LNCaP clone FGC (cell line): Measurements from ENCODE around the gene CAMKK1.
A peak's percentile ranks its signal among the peaks of the same experiment; 100 is the strongest.

Experiments
- DNase-seq: peaks from one replicate; pipeline ENCODE4 v3.0.0-alpha.2; 2011; ENCODE audit warnings: low read depth
- H3K4me3 ChIP-seq: 2 replicates; pipeline ENCODE4 v1.5.1; 2011; ENCODE audit warnings: mild to moderate bottlenecking, low read depth, low read length, control low read depth
- CTCF ChIP-seq: IDR thresholded peaks from 2 replicates; pipeline ENCODE4 v1.5.1; 2012; ENCODE audit warnings: mild to moderate bottlenecking; ENCODE audit not compliant: control insufficient read depth, insufficient read depth; ENCODE audit errors: extremely low read depth

Gene CAMKK1

GRCh38 chr17:3917391-3917931 is 24.6 kb upstream of the CAMKK1 start:
- no peak for DNase-seq
- TF ChIP-seq CTCF: no peak
- no peak overlapping the region for H3K4me3 ChIP-seq

GRCh38 chr17:3916825-3917224 is 24.0 kb upstream of the CAMKK1 start:
- no peak for TF ChIP-seq CTCF

GRCh38 chr17:3915995-3916696 is 23.3 kb upstream of the CAMKK1 start, which contains the start of gene P2RX1:
P2RX1 (minus strand) TSS chr17:3916465; CDS start chr17:3916225, 240 bp downstream.
- no peak for TF ChIP-seq CTCF
- no peak for DNase-seq
- no peak within 1 kb of the TSS for H3K4me3 ChIP-seq

More at GRCh38 chr17:3916825-3917224, 24.0 kb upstream of the CAMKK1 start:
- no peak overlapping the region for H3K4me3 ChIP-seq
- no peak for DNase-seq

- no peak overlapping the region for H3K4me3 ChIP-seq
- DNase-seq: no peak
- TF ChIP-seq CTCF: no peak
These were observed 22.7 kb upstream of the CAMKK1 start for GRCh38 chr17:3915581-3915994.

- no peak for TF ChIP-seq CTCF
- H3K4me3 ChIP-seq: no peak overlapping the region
- no peak for DNase-seq
These were observed 21.4 kb upstream of the CAMKK1 start for GRCh38 chr17:3914312-3914670.

GRCh38 chr17:3913531-3914311 is 20.9 kb upstream of the CAMKK1 start:
- H3K4me3 ChIP-seq: no peak overlapping the region
- peak; percentile 99 for TF ChIP-seq CTCF
- no peak for DNase-seq
